ENCODE results near the gene CLDN5. TPM values are rescaled to one million over a fixed set of nuclear protein-coding genes. Genes with fewer than 3 reads are reported as not detected.

Gene CLDN5
- total and polyA plus RNA-seq, 4 donors = 157 to 548 (median 364) TPM

DNA sequence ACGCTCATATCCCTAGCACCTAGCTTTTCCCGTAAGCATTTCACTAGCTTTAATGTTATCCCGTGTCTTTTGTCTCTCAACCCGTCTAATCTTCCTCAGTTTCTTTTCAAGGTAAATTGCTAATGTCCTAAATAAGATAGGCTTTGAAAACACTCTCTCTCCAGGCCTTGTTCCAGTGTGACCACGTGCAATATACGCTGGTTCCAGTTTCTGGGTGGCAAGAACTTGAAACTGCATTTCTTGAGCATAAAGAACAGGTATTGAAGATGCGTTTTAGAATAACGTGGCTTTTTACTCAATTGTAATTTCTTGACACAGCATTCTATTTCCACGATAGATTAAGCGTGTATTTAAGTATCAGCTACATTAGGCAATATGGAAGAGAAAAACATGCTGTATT lies 43.4 kb downstream of the CLDN5 start:
- Histone ChIP-seq H3K36me3 (ENCODE audit: control insufficient read depth in 4 of 4, insufficient read depth in 4 of 4, low read length in 4 of 4) (peaks cover 0 to 3% (median 0%) of the 10 kb centered on the region in 4 donors), H3K9me3 (ENCODE audit: control insufficient read depth in 4 of 4, insufficient read depth in 3 of 4, low read length in 3 of 4) (no peaks in the 10 kb centered on the region), H3K4me1 (ENCODE audit: control insufficient read depth in 5 of 5, insufficient read depth in 5 of 5, low read length in 5 of 5) (peaks cover 0 to 21% (median 3%) of the 10 kb centered on the region in 5 donors), H3K4me3 (no peak overlapping the region), H3K9ac (ENCODE audit: insufficient read depth in 1 of 2, low read length in 2 of 2) (no peak overlapping the region), H3K27ac (ENCODE audit: low read depth in 1 of 2, low read length in 1 of 2) (no peak overlapping the region), H3K27me3 (ENCODE audit: control insufficient read depth in 3 of 3, insufficient read depth in 3 of 3, low read length in 2 of 3) (no peaks in the 10 kb centered on the region)
- DNase-seq (no peak), ATAC-seq (ENCODE audit: insufficient read depth, low FRiP score) (no peak)
- TF ChIP-seq CTCF (IDR thresholded peaks at IDR 0.05; ENCODE audit: control extremely low read depth, extremely low read depth) = no peak
- WGBS, 2 donors = 59 to 76% methylated on average over 10 of the region's 10 CpGs

- no peak for DNase-seq
- H3K36me3 ChIP-seq (ENCODE audit: control insufficient read depth in 4 of 4, insufficient read depth in 4 of 4, low read length in 4 of 4) = peaks cover 0 to 3% (median 2%) of the 10 kb centered on the region in 4 donors
- peak overlapping the region; percentile 36 for H3K4me3 ChIP-seq
- no peaks in the 10 kb centered on the region for H3K9me3 ChIP-seq (ENCODE audit: control insufficient read depth in 4 of 4, insufficient read depth in 3 of 4, low read length in 3 of 4)
- no peak overlapping the region for H3K9ac ChIP-seq (ENCODE audit: insufficient read depth in 1 of 2, low read length in 2 of 2)
- peaks cover 0 to 21% (median 3%) of the 10 kb centered on the region in 5 donors for H3K4me1 ChIP-seq (ENCODE audit: control insufficient read depth in 5 of 5, insufficient read depth in 5 of 5, low read length in 5 of 5)
- H3K27ac ChIP-seq (ENCODE audit: low read depth in 1 of 2, low read length in 1 of 2) = no peak overlapping the region
- TF ChIP-seq CTCF (IDR thresholded peaks at IDR 0.05; ENCODE audit: control extremely low read depth, extremely low read depth) = no peak
- ATAC-seq (ENCODE audit: insufficient read depth, low FRiP score) = no peak
- WGBS, 2 donors = 0 to 1% methylated on average over 15 of the region's 15 CpGs
- H3K27me3 ChIP-seq (ENCODE audit: control insufficient read depth in 3 of 3, insufficient read depth in 3 of 3, low read length in 2 of 3) = no peaks in the 10 kb centered on the region
These were observed 44.0 kb downstream of the CLDN5 start for GRCh38 chr22:19480173-19480568.

DNA sequence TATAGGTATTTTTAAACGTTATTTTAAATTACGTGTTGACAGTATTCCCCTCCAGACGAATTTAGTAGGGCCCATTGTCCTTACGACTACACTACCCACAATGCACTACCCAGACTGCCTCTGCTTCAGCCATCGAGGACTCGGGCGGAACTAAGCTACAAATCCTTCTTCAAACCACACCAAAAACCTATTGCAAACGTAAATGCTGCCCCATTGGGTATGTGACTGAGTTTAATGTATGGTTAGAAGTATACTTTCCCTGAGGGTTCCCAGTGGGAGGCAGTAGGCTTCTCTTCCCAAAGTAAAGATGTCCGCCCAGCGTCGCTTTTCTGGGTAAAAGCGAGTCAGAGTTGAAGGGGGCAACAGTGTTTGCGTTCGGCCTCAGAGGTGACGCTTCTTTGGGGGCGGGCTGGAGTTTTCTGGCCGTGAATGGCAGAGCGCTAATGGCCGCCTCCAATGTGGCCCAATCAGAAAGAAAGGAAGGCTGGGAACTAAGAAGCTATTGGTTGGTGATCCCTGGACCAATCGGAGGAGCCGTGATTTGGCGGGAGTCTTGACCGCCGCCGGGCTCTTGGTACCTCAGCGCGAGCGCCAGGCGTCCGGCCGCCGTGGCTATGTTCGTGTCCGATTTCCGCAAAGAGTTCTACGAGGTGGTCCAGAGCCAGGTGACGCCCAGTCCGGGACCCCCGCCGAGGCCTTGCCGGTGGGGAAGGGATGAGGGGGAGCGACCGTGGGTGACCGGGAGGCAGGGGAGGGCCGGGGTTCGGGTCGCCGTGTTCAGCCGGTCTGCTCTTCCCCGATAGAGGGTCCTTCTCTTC lies 44.6 kb downstream of the CLDN5 start, which contains the start of gene CDC45:
Gene CDC45 (plus strand): TSS at position 566 of the 818 bp plus-strand sequence. CDS start 49 bp downstream, at position 615.
- no peaks in the 10 kb centered on the region for H3K27me3 ChIP-seq (ENCODE audit: control insufficient read depth in 3 of 3, insufficient read depth in 3 of 3, low read length in 2 of 3)
- peaks cover 0 to 21% (median 3%) of the 10 kb centered on the region in 5 donors for H3K4me1 ChIP-seq (ENCODE audit: control insufficient read depth in 5 of 5, insufficient read depth in 5 of 5, low read length in 5 of 5)
- 1% methylated on average over 48 to 50 of the region's 50 CpGs for WGBS, 2 donors
- no peak for TF ChIP-seq CTCF (IDR thresholded peaks at IDR 0.05; ENCODE audit: control extremely low read depth, extremely low read depth)
- DNase-seq = peak; percentile 98 to 99 (median 99)
- H3K9me3 ChIP-seq (ENCODE audit: control insufficient read depth in 4 of 4, insufficient read depth in 3 of 4, low read length in 3 of 4) = no peaks in the 10 kb centered on the region
- peak; percentile 94 for ATAC-seq (ENCODE audit: insufficient read depth, low FRiP score)
- H3K4me3 ChIP-seq = peak within 1 kb of the TSS; percentile 82
- peak within 1 kb of the TSS; percentile 96 to 99 for H3K27ac ChIP-seq (ENCODE audit: low read depth in 1 of 2, low read length in 1 of 2)
- H3K9ac ChIP-seq (ENCODE audit: insufficient read depth in 1 of 2, low read length in 2 of 2) = peak within 1 kb of the TSS; percentile 46 to 80
- peaks cover 0 to 8% (median 2%) of the 10 kb centered on the region in 4 donors for H3K36me3 ChIP-seq (ENCODE audit: control insufficient read depth in 4 of 4, insufficient read depth in 4 of 4, low read length in 4 of 4)
